Endometrial microvascular endothelial cells (primary cell): ENCODE results near the gene RGS5. TPM values are rescaled to one million over a fixed set of nuclear protein-coding genes. Genes with fewer than 3 reads are reported as not detected.

ENCODE experiments used
- in situ Hi-C: cut with HindIII; loops from 2 replicates; pipeline ENCODE4 v1.10.0; 2017; ENCODE audit warnings: low sequenced_read_pairs, low pct_unique_long_range_greater_than_20kb; ENCODE audit errors: inconsistent ontology term
- total RNA-seq: library from RNA; depleted of rRNA; stranded (reverse); fragments of >200 nt; gene quantifications from one replicate; pipeline ENCODE4 v1.2.3, GENCODE V29; 2015; ENCODE audit errors: inconsistent ontology term

Gene RGS5
- total RNA-seq, 1 donor from 2014 or later = 8.0 TPM

DNA sequence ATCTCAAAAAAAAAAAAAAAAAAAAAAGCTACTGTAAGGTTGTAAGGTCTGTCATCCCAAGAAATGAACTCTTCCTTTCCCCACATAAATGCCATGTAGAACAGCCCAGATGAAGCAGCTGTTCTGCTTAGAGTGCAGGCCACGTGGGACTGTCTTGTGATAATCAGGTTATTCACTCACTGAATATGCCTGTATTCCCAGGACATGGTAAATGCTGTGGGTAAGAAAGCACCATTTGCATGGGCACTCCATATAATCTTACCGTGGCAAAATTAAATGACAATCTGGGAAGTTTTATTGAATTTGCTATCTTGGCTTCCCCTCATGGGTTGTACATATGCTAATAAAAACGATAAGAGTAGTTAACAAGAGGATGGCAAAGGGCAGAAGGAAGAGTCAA lies 13.8 kb downstream of the RGS5 start:
- in situ Hi-C loops = loop anchor here (25.0 kb wide), 2 partner anchors 127 to 327 kb away; partner anchors contain the start of genes CCDC190 and RGS4

DNA sequence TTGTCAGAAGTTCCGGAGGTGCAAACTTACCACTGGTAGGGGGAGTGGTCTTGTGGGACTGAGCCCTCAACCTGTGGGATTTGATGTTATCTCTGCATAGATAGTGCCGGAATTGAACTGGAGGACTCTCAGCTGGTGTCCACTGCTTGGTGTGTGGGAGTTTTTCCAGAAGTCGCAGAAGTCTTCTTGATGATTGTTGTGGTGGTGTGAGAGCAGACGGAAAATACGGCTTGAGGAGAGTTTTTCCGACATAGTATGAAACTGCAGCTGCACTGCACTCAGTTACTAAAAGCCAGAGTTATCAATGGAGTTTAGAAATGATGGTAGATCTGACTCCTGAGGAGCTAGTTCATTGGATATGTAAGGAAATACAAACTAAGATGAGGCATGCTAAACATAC lies 14.9 kb downstream of the RGS5 start:
- in situ Hi-C loops = loop anchor here (25.0 kb wide), 2 partner anchors 126 to 326 kb away; partner anchors contain the start of genes CCDC190 and RGS4

DNA sequence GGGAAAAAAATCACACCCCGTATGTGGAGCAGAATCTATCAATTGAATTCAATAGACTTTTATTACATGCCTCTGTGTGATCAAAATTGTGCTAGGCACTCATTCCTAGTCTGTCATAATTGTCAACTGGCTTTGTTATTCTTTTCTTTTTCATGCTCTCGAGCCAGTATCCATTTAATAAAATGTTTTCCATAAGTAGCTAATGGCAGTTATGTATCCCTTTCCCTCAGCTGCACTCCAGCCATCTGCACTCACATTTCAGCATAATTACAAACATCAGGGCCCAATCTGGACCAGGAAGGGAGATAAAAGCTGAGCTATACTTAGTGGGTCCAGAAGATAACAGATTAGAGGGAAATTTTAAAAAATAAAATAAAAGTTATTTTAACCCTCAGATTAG lies 15.9 kb downstream of the RGS5 start:
- in situ Hi-C loops = loop anchor here (25.0 kb wide), 2 partner anchors 125 to 325 kb away; partner anchors contain the start of genes CCDC190 and RGS4

DNA sequence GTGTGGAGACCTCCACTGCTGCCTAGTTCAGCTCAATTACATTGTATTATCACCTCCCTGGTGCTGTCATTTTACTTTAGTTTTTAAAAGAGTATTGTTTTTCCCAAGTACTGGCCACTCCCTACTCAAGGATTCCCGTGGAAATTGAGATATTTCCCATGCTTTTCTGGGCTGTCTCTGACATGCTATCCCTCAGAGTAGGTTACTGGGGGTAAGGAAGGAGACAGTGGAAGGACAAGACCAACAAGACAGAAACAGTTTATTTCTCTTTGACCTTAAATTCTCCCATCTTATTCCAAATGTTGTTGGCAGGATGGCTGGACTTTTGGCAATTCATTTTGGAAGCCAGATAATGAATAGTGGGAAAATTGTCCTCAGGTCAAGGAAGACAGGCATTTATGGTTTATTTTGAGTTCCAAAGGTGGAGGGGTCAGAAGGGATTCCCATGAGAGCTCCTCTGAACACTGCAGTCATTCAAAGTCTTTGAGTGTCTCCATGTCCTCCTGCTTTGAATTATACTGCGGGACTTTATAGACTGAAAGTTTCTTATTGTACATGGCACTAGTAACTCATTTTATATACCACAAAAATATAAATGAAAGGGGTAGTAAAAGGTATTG lies 20.3 kb downstream of the RGS5 start:
- in situ Hi-C loops = loop anchor here (25.0 kb wide), 2 partner anchors 120 to 320 kb away; partner anchors contain the start of genes CCDC190 and RGS4

DNA sequence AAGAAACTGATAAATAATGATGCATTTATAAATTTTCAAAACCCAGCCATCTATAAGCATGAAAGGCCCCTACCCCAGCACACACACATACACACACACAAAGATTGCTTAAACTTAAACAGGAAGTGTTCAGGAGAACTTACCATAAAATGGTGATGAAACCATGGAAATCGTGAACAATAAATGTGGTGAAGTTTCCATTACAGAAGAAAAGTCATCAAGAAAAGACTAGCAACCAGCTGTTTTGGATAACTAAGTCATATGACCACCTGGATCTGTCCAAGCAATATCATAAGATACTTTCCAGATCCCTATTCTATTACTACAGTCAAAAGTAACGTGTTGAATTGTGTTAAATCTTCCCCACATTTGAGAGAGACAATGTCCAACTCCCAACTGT lies 24.1 kb downstream of the RGS5 start:
- in situ Hi-C loops = loop anchor here (25.0 kb wide), 2 partner anchors 116 to 316 kb away; partner anchors contain the start of genes CCDC190 and RGS4

DNA sequence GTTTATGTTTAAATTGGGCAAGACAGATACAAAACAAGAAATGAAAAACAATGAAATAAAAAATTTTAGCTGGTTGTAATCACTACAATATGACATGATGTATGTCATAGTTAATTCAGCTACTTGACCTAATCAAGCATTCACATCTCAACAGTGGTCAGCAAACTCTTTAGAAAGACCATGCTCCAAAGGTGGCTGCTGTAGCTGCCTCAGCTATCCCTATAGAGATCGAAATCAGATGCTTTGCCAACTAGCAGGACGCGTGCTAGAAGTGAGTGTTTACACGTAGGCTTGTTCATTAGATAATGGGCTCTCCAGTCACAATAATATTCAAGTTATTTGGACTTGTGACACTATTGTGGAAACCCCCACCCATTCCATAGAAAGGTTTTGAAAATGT lies 25.9 kb downstream of the RGS5 start:
- in situ Hi-C loops = loop anchor here (25.0 kb wide), 2 partner anchors 114 to 314 kb away; partner anchors contain the start of genes CCDC190 and RGS4

DNA sequence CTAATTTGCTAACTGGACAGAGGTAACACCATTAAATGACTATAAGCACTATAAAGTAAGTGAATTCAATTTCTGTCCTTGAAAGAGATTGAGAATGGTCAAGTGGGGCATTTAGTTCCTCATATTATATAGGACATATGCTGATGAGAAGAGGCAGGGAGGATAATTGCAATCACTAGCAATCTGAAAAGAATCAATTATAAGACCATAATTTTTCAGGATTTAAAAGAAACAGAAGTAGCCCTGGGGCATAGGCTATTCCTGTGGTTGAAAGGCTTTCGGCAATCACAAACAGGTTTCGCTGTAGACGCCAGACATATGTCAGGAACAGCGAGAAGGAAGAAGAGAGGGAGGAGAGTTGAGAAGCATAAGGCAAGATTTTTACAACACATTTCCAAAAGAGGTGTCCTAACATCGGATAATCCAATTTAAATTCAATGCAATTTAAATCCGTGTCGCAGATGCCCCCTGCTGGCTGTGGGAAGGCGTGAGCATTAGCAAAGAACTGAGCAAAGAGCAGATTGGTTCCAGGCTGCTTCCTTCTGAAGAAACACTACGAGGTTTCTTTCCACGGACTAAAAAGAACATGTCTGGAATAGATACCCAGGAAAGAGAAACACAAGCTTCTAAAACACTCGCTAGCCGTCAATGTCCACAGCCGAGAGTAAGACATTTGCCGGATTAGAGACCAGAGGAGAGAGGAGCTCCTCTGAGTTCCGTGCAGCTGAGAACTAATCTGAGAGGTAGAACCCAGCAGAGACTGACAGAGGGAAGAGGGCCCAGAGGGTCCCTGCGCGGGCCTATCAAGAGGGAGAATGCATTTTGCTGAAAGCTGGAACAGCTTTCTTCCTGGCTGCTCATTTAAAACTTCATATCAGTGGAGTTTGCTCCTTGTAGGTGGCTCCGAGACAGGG lies 27.9 kb downstream of the RGS5 start:
- in situ Hi-C loops = loop anchor here (25.0 kb wide), 2 partner anchors 112 to 312 kb away; partner anchors contain the start of genes CCDC190 and RGS4

DNA sequence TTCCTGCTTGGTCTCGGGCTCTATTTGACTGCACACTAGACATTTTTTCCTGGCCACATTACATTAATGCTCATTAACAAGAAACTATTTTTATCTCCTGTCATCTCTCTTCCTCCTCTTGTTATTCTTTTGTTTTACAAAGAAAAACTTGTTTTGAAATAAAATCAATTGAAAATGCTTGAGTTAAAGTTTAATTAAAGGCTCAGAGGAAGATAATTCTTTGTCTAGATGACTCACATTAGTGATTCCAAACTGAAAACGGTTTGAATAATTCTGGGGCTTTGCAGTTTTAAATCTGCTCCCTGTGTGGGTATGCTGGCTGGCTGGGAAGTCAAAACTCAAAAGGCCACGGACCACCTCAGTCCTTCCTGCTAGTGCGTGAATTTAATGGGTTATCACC lies 29.6 kb downstream of the RGS5 start:
- in situ Hi-C loops = no loop called here

DNA sequence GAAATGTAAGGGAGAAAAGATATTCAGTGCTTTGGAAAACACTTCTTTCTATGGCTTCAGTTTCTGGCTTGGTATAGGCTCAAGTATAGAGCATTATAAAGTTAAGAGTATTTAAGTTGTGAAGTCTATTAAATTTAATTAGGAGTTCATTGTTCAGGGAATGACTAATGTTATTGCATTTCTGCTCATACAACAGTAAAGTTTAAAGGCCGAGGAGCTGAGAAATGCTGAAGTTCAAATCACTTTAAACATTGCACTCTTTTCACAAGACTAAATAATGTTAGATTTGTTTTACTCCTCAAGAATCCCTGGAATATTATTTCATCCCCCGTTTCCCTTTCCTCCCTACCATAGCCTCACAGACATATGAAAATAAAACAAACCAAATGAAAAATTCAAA lies 30.1 kb downstream of the RGS5 start:
- in situ Hi-C loops = no loop called here

DNA sequence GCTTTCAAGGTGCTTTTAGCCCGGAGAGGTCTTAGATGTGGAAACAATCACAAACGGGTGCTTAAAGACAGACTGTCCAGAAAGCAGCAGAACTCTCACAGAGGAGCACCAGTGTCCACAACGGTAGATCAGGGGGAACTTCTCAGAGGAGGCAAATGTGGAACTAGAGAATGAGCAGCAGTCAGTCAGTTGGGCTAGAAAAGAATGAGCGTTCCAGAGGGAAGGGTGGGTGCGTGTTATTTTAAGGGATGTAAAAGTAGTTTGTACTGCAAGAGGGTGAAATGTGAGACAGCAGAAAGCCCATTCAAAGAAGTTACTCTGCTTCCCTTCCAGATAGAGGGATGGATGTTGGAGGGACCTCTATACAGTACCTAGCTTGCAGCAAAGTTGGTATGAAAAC lies 30.9 kb downstream of the RGS5 start:
- in situ Hi-C loops = no loop called here

DNA sequence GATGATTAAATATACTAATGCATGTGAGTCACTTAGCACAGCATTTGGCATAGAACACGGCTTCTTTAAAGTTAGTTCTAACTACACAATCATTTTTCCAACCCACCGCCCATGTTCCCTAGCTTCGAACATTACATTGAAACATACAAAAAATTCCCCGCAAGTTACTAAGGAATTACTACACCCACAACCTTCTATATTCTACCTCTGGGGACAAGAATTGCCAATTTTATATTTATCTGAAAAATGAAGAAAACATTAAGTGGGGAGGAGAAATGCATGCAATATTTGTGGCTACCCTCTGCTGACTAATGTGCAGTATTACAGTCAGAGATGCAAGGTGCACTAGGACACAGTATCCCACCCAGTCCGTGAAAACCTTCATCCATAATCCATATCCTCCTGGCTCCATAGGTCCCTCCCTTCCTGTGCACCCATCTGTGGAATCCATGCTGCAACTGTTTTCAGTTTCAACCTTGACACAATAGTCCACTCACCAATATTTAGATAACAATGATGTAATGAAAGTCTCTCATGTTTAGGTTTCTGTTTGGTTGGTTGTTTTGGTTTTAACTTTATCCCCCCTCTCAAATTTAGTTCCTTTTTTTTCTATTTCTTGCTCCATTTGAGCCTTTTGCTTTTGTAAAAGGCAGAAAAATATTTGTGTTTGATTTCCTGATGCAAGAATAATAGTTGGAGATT lies 31.6 kb downstream of the RGS5 start:
- in situ Hi-C loops = no loop called here

DNA sequence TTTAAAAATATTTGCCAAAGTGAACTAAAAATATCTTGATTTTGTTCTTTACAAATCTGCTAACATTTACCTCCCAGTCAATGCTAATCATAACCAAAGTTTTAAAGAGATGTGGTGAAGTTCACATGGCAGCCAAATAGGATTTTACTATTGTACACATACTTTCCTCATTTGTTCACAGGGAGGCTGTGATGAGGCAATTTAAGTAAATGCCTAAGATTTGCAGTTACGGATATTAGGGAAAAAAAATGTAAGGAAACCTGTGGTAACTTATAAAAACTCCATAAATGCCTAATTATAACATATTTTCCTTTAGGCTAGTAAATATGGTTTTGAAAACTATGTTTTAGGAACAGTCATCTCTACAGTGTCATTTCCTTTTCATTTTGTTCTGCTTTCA lies 32.4 kb downstream of the RGS5 start:
- in situ Hi-C loops = no loop called here

DNA sequence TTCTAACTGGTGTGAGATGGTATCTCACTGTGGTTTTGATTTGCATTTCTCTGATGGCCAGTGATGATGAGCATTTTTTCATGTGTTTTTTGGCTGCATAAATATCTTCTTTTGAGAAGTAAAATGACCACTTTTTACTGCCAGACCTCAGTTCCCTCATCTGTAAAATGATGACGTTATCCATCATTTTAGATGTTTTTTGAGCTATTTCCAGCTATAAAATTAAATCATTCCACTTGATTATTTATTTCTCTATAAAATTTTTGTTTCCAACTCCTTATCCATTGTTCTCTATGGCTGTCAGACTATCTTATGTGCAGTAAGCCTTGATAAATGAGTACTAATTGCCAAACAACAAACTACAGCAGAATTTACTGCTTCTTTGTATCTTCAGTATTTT lies 33.2 kb downstream of the RGS5 start:
- in situ Hi-C loops = no loop called here

DNA sequence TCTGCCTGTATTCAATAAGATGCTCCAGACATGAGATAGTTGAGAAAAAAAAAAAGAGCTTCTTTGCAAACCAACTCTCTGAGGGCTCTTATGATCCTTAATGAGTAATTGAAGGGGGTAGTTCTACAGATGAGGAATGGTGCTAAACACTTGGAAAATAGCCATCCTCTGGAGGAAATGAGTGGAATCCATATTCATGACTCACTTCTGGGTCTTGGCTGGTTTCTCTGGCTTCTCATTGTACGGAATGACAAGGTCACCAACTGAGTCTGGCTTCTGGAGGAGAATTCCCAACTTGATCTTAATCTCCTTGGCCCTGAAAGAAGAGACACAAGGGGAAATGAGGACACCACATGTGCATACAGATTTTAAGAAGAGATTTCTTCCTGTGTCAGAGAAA lies 34.7 kb downstream of the RGS5 start:
- in situ Hi-C loops = no loop called here

DNA sequence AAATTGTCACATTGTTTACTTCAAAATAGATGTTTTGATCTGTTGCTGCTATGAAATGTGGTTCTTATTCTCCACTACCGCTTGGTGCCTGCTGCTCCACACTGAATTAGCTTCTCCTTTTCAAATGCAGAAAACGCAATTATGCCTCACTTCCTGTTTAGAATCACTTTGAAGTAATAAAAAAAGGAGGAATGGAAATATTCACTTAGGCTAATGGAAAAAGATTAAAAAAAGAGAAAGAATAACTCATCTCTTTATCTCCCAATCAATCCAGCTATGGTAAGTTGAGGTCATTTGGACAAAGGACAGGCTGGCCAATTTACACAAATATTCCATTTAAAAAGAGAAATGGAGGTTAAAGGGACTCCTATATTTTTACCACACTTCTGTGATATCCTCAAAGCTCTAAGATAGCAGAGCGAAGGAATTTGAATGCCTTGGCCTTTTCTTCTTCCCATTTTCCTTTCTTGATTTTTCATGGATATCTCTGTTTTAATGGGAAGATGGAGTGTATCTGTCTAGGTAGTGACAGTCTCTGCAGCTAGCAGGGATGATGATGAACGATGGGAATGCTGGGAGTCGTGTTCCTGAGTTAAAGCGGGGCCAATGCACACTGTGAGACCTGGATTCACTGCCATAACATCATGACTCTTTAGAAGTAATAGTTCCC lies 35.7 kb downstream of the RGS5 start:
- in situ Hi-C loops = no loop called here

DNA sequence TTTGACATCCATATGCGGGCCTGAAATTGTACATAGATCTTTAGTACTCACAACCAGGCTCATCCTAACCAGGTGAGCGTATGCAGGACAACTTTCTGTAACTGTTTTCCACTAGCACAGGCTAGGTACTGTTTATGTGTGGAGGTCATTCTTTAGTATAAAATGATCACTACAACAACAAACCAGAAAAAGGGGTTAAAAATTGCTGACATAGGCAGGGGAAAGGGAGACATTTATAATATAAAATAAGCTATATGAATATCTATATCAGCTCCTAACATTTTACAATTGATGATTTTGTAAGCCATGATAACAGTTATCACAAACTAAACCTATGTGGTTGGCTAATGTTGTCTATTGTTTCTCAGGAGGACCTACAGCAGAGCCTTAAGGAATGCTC lies 37.6 kb downstream of the RGS5 start:
- in situ Hi-C loops = no loop called here

DNA sequence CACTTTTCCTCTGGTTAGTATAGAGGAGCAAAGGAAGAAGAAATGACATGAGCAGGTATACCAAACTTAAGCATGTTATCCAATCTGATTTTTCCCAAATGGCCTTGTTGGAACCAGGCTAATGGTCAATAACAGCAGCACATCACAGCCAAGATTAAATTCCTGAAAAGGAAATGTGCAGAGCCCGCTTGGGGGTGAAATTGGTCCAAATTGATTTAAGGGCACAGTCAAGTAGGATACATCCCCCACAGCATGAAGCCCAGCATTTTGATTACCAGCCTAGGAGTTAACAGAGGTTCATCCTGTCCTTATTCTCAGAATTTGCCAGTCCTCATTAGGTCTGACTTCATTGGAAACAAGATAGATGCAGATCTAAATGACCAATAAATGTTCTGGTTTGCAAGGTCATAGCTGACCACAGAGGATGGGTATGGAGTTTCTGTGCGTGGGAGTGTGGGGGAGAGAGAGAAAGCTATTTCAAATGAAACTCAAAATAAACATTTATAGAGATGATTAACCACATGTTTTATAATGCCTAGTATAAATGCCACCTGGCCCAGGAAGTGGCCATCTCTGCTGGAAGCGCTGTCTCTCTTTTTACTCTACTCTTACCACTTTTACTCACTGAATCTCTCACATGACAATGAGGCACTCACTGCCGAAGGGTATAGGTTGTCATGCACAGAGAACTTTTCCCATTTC lies 38.7 kb downstream of the RGS5 start:
- in situ Hi-C loops = no loop called here

DNA sequence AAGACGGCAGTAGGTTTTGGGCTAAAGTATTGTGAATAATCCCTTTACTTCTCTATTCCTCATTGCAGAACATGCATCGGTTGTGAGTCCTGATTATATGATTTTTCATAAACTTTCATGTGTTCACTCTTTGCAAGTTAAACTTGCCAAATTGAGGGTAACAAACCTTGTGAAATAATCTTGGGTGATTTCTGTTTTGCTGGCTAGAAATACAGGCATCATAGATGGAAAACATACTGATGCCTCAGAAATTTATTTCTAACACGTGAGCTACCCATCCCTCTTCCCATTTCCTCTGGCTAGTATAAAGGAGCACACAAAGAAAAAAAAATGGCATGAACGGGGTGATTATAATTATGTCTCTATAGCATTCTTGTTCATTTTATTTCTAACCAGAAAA lies 39.6 kb downstream of the RGS5 start:
- in situ Hi-C loops = no loop called here
